ENCODE measurements around the gene ITGAX.
"Not testable (repeated sequence)": the region's sequence is repeated elsewhere in the genome, so short reads cannot be mapped to it uniquely, and the experiment has no call there.

The ITGAX gene

GRCh38 chr16:31412750-31413149 is 57.8 kb downstream of the ITGAX start:
- no peak for DNase-seq (ENCODE audit: low spot score)
- no peak for TF ChIP-seq CTCF (IDR thresholded peaks at IDR 0.05; ENCODE audit: extremely low read depth, insufficient read depth, missing control alignments)
- in situ Hi-C loops (cut with MboI; ENCODE audit: low pct_unique_long_range_greater_than_20kb, low sequenced_read_pairs, unreplicated experiment): no loop called here

- in situ Hi-C loops (cut with MboI; ENCODE audit: low pct_unique_long_range_greater_than_20kb, low sequenced_read_pairs, unreplicated experiment): no loop called here
- no peak for TF ChIP-seq CTCF (IDR thresholded peaks at IDR 0.05; ENCODE audit: extremely low read depth, insufficient read depth, missing control alignments)
- no peak for DNase-seq (ENCODE audit: low spot score)
Measured at GRCh38 chr16:31413381-31413780, 58.4 kb downstream of the ITGAX start.

- no peak for TF ChIP-seq CTCF (IDR thresholded peaks at IDR 0.05; ENCODE audit: extremely low read depth, insufficient read depth, missing control alignments)
- in situ Hi-C loops (cut with MboI; ENCODE audit: low pct_unique_long_range_greater_than_20kb, low sequenced_read_pairs, unreplicated experiment): no loop called here
- no peak for DNase-seq (ENCODE audit: low spot score)
Measured at GRCh38 chr16:31413943-31414342, 59.0 kb downstream of the ITGAX start.

- no peak for TF ChIP-seq CTCF (IDR thresholded peaks at IDR 0.05; ENCODE audit: extremely low read depth, insufficient read depth, missing control alignments)
- in situ Hi-C loops (cut with MboI; ENCODE audit: low pct_unique_long_range_greater_than_20kb, low sequenced_read_pairs, unreplicated experiment): no loop called here
- DNase-seq (ENCODE audit: low spot score): no peak
Measured at GRCh38 chr16:31414706-31415105, 59.7 kb downstream of the ITGAX start.

GRCh38 chr16:31416371-31416770 is 61.4 kb downstream of the ITGAX start:
- no peak for DNase-seq (ENCODE audit: low spot score)
- in situ Hi-C loops (cut with MboI; ENCODE audit: low pct_unique_long_range_greater_than_20kb, low sequenced_read_pairs, unreplicated experiment): no loop called here
- no peak for TF ChIP-seq CTCF (IDR thresholded peaks at IDR 0.05; ENCODE audit: extremely low read depth, insufficient read depth, missing control alignments)

- in situ Hi-C loops (cut with MboI; ENCODE audit: low pct_unique_long_range_greater_than_20kb, low sequenced_read_pairs, unreplicated experiment); DNase-seq (ENCODE audit: low spot score): not testable (repeated sequence)
Measured at GRCh38 chr16:31417036-31417435, 62.1 kb downstream of the ITGAX start.

- no peak for DNase-seq (ENCODE audit: low spot score)
- in situ Hi-C loops (cut with MboI; ENCODE audit: low pct_unique_long_range_greater_than_20kb, low sequenced_read_pairs, unreplicated experiment): no loop called here
- TF ChIP-seq CTCF (IDR thresholded peaks at IDR 0.05; ENCODE audit: extremely low read depth, insufficient read depth, missing control alignments): no peak
Measured at GRCh38 chr16:31417916-31418315, 62.9 kb downstream of the ITGAX start.

Measured in GM13977 (cell line).